Measurements from ENCODE around the gene DOCK11.
A peak's percentile ranks its signal among the peaks of the same experiment; 100 is the strongest.
"Not testable (repeated sequence)": the region's sequence is repeated elsewhere in the genome, so short reads cannot be mapped to it uniquely, and the experiment has no call there.

DOCK11 gene

DNA sequence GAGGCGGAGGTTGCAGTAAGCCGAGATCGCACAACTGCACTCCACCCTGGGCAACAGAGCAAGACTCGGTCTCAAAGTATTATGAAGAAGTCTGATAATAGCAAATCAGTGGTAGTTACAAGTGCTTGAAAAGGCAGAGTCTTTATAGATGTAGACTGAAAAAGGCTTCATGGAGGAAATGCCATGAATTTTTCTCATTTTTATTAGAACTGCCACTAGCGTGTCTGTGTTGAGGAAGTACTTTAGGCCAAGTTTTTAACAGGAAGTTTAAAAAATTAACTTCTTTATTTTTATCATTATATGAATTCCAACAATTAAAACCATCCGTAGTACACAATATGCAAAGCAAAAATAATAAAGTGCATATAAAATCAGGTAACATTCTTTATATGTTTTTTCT is 199.0 kb downstream of the DOCK11 start:
- DNase-seq (ENCODE audit: low spot score): no peak

DNA sequence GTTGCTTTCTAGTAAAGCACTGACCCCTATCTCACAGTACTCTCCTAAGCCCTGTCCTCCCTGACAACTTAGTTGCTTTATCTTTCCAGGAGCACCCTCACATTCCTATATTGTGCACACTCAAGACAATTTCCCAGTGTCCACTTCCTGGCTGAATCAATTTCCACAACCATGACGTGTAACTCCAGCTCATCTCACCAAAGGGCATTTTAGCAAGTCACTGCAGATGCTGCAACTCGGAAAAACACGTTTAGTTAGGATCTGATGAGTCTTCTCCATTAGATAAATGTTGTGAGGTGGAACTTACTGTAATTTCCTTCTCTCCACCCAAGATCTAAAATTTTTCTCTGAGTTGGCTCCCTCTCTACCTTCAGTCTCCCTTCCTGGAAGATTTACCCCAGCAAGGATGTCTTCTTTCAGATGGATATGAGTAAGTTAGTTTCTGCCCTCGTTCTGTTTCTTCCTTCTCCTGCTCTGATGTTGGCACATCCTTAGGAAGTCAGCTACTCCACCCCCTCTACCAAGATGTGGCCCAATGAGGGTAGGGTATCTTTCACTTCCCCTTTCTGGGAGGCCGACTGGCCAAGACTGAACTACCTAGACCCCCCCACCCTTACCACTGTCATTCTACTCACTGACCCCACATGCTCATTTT is 203.0 kb downstream of the DOCK11 start:
- DNase-seq (ENCODE audit: low spot score): no peak

DNA sequence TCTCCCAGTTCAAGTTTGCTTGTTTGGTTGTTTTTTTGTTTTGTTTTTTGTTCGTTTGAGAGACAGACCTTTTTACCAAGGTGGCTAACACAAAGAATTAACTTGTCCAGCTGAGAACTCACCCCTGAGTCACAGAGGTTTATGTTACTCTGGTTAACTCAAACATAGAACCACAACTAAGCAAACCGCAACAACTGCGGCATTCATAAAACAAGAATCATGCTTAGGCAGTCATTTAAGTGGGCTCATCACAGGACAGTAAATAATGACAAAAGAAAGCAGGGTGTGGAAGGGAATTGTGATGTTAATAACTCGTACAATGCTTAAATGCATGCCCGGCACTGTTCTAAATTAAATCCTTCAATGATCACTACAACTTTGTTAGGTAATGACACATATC is 207.1 kb downstream of the DOCK11 start:
- no peak for DNase-seq (ENCODE audit: low spot score)

DNA sequence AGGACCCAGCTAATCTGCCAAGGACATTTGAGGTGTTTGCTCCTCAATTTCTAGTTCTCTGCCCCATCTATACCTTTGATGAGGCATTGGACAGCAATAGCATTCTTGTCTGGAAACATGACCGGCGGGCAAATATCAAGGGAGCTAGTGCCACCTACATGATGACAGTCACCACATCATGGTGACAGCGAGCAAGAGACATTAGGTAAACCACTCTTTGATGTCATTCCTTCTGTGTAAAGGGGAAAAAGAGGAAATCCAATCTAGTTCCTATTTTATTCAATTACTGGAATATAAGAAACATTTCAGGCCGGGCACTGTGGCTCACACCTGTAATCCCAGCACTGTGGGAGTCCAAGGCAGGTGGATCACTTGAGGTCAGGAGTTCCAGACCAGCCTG is 211.1 kb downstream of the DOCK11 start:
- no peak for DNase-seq (ENCODE audit: low spot score)

DNA sequence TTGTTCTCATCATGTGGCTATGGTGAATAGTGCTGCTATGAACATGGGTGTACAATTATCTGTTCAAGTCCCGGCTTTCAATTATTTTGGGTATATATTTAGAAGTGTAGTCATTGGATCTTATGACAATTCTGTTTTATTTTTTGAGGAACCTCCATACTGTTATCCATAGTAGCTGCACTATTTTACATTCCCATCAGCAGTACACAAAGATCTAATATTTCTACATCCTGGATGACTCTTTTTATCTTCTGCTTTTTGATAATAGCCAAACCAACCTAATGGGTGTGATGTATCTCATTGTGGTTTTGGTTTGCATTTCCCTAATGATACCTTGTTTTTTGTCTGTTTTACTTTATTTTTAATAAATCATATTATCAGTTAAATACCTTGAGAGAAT is 218.9 kb downstream of the DOCK11 start:
- DNase-seq (ENCODE audit: low spot score): no peak

DNA sequence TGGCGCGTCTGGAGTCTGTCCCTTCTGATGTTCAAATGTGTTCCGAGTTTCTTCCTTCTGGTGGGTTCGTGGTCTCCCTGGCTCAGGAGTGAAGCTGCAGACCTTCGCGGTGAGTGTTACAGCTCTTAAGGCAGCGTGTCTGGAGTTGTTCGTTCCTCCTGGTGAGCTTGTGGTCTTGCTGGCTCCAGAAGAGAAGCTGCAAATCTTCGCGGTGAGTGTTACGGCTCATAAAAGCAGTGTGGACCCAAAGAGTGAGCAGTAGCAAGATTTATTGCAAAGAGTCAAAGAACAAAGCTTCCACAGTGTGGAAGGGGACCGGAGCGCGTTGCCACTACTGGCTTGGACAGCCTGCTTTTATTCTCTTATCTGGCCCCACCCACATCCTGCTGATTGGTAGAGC is 220.3 kb downstream of the DOCK11 start:
- not testable (repeated sequence) for DNase-seq (ENCODE audit: low spot score)

DNA sequence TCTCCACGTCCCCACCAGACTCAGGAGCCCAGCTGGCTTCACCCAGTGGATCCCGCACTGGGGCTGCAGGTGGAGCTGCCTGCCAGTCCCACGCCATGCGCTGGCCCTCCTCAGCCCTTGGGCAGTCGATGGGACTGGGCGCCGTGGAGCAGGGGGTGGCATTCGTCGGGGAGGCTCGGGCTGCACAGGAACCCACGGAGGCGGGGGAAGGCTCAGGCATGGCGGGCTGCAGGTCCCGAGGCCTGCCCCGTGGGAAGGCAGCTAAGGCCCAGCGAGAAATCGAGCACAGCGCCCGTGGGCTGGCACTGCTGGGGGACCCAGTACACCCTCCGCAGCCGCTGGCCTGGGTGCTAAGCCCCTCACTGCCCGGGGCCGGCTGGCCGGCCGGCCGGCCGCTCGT is 221.2 kb downstream of the DOCK11 start:
- DNase-seq (ENCODE audit: low spot score): not testable (repeated sequence)

DNA sequence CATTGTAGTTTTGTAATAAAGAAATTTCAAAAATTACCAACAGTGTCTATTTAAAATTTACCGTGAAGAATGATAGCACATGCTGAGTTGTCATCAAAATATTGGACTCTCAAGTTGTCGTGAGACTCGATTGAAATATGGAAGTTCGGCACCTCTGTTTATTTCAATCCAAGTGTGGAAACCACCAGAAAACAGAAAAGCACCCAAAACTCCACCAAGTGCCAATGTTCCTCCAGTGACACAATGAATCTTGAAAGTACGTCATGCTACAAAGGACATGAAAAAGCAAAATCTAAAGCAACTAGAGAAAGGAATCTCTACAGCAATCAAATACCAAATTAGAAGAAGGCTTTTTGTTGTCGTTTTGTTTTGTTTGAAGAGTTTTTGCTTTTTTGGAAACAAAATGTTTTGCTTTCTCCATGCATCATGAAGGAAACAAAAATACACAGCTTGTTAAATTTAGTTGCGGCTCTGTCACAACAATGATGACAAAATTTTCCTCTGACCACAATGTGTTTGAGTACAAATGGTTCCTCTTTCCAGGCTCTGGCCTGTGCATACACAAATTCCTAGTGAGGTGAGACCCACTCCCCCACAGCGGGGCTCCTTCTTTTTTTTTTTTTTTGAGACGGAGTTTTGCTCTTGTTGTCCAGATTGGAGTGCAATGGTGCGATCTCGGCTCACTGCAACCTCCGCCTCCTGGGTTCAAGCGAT is 222.2 kb downstream of the DOCK11 start:
- no peak for DNase-seq (ENCODE audit: low spot score)

DNA sequence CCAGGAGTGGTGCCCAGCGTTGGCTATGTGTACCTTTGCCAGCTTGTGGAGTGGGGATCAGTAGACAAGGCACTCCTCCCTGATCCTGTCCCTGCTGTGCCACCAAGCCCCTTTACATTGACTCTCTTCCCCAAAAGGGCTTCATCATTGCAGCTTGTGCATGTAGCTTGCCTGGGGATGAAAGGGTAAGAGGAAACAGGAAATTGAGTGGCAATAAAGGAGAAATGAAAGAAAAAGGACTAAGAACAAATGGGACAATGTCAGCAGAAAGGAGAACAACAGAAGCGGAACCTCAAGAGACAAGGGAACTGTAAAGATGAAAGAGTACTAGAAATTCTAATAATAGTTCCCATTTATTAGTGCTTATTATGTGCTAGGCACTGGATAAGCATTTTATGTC is 223.1 kb downstream of the DOCK11 start:
- no peak for DNase-seq (ENCODE audit: low spot score)

DNA sequence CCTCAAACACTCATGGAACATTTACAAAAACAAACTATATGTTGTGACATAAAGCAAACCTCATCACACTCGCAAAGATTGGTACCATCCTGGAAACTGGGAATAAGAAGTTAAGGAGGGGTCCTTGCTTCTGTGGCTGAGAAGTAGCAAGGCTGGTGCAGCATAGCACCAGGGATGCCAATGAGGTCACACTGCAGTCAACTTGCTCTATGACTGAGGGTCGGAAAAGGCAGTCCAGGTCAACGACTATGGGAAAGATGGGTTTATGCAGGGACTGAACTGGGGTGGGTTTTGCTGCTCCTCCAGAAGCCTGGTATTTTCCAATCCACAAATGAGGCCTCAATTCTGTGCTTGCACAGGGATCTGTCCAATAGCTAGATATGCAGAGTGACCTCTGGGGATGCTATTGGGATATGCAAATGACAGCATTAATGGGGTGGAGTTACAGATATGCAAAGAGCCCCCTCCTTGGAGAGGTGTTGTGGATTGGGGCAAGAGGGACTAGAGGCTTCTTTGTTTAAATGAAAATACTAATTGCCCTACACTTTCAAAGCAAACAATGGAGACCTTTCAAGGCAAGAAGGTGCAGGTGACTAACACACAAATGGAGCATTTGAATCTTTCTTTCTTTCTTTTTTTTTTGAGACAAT is 224.6 kb downstream of the DOCK11 start:
- no peak for DNase-seq (ENCODE audit: low spot score)

DNA sequence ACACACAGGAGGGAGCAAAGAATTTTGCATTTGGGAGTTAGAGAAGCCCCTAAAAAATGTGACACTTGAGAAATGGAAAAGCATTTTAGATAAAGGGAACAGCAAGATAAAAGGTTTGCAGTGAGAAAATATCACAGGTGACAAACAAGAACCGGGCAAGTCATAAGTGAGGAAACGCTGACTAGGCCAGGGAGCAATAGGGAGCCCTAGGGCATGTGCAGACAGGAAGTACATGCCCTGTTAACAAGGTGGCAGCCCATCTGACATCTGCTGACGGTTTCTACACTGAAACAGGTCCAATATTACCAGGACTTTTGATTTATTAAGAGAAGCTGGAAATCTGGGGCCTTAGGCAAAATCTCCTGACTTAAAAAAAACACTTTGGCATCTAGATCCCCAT is 227.8 kb downstream of the DOCK11 start:
- no peak for DNase-seq (ENCODE audit: low spot score)

DNA sequence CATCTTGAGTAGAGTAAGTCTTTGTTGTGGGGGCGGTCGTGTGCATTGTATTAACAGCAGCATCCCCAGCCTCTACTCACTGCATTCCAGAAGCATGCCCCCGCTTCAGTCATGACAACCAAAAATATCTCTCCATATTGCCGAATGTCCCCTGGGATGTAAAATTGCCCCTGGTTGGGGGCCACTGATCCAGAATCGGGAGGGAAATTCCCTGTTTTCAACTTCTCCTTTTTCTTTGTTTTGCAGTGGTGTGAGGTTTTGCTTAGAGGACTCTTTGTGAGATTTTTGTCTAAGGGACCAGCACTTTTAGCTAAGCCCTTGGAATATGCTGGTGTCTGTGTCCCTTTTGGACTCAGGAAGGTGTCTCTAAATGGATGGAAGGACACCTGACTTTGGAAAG is 228.8 kb downstream of the DOCK11 start:
- DNase-seq (ENCODE audit: low spot score): no peak

DNA sequence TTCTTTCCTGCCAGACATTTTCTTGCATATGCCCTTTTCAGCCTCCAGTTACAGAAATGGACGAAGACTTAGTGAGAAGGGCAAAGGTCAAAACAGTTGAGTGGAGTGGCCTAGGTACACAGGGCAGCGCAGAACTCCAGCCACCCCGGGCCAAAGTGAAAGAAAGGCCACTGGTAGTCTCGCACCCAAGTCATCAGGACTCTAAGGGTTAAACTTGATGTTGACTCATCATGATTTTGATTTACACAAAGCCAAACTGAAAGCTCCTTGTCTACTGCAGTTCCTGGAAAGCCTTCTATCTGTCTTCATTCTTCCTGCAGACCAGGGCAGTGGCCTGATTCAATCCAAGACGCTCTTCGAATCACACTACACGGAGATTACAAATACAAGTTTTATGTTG is 229.2 kb downstream of the DOCK11 start:
- no peak for DNase-seq (ENCODE audit: low spot score)

DNA sequence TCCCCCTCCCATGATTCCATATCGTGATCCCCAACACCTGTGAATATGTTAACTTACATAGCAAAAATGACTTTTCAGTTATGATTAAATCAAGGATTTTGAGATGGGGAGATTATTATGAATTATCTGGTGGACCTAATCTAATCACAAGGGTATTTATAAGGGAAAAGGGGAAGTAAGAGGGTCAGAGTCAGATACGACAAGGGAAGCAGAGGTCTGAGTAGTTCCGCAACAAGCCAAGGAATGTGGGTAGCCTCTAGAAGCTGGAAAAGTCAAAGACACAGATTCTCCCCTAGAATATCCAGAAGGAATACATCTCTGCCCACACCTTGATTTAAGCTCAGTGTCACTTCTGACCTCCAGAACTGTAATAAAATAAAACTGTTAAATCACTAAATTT is 230.8 kb downstream of the DOCK11 start:
- no peak for DNase-seq (ENCODE audit: low spot score)

DNA sequence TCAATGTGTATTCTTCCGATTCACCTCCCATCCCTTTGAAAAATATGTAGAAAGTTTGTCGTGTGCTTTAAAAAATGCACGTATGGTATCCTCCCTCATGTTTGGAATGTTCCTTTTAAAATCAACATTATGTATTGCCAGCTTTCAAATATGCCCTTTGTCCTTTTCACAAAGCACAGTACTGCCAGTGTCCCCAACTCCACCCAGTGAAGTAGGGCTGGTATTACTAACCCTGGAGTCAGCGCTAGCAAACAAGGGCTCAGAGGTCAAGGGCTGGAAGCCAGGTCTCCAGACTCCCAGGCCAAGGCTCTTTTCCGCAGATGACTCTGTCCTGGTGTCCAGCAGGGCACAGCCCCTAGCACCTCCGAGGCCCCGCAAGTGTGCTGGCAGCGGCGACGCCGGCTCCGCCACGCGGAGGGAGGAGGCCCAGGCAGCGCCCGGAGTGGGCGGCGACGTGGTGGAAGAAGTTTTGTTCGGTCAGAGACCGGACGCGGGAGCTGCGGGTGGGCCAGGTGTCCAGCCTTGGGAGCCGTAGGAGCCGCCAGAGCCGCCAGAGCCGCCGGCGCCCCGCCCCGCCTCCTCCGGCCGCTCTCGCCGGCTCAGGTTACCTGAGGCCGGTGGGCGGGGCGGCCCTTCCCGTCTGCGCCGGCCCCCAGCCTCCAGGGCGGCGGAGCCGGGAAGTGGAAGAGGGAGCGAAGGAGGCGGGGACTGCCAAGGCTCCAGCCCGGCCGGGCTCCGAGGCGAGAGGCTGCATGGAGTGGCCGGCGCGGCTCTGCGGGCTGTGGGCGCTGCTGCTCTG is 231.5 kb downstream of the DOCK11 start, which contains the start of gene IL13RA1:
Gene IL13RA1, plus strand, starts transcription at position 720 of the 799 bp plus-strand sequence. Its CDS starts 33 bp downstream, at position 753.
- DNase-seq (ENCODE audit: low spot score): peak; percentile 82

DNA sequence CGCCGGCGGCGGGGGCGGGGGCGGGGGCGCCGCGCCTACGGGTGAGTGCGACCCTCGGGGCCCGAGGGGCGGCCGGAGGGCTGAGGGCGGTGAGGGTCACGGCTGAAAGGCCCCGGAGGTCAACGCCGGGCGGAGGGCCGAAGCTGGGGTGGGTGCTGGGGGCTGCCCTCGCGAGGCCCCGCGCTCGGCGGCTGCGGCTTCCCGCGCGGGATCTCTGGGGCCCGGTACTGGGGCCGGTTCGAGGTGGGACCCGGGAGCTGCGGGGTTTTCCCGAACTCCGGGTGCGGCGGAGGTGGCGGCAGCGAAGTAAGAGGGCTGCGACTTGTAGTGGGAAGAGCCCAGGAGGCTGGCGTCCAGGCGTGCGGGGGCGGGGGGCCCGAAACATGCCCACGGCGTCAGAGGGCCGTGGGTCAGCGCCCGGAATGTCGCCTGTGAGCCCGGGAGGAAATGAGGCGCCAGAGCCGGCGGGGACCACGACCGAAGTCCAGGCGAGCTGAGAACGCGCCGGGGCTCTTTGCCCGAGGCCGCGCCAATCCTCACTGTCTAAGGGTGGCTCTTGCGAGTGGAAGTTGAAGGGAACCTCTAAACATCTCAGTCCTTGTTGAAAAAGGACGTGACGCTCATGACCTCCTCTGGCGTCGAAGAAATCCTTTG is 232.2 kb downstream of the DOCK11 start:
- no peak for DNase-seq (ENCODE audit: low spot score)

DNA sequence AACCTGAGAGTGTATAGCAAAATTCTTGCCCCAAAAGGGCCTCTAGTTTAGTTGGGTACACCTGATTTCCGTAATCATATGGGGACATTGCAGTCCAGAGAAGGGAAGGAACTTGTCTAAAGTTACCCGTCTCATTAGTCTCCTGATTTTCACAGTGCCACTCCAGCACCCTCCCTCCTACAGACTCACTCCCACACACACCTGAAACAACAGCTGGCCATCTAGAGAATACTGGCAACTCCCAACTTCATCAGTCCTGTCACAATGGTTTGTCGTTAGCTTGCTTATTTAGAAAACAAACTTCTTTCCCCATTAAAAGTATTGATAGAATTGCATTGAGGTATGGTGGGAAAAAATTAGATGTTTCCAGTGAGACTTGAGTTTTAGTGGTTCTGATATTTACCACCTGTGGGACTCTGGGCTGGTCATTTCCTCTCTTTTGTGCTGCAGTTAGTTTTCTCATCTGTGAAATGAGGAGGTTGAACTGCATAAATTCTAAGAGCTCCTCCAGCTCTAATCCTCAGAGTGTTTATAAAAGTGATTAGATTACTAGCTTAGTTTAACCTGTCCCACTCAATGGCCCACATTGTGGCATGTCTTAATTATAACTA is 233.5 kb downstream of the DOCK11 start:
- no peak for DNase-seq (ENCODE audit: low spot score)

DNA sequence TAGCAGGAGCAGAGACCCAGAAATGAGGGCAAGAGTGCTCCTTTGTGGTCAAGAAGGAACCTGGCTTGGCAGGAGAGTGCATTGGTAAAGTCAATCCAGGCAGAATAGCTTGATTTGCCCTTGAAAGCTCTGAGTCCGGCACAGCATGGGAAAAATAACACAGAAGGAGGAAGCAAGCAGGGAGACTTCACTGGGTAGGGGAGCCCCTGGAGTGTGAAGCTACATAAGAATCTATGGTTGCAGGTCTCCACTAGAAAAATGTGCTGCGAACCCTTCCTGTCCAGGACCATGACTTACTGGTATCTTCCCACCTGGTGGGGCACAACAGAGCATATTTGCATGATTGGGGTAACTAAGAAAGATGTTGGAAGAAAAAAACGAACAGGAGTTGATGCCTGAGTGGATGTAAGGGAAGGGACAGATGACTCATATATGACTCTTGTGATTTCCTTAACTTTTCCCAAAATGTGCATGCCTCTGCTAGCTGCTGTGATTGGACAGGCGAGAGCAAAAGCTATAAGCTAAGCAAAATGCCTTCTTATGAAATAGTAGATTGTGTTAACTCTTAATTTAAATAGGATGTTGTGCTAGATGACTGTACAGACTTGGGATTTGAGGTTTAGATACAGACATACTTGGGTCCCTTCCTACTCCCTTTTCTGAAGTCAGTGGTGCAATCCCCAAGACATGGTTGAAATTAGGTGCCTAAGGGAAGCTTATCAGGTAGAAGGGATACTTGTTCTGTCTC is 235.1 kb downstream of the DOCK11 start:
- DNase-seq (ENCODE audit: low spot score): no peak

DNA sequence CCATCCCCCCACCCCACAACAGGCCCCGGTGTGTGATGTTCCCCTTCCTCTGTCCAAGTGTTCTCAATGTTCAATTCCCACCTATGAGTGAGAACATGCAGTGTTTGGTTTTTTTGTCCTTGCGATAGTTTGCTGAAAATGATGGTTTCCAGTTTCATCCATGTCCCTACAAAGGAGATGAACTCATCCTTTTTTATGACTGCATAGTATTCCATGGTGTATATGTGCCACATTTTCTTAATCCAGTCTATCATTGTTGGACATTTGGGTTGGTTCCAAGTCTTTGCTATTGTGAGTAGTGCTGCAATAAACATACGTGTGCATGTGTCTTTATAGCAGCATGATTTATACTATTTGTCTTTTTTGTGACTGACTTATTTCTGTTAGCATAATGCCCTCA is 236.9 kb downstream of the DOCK11 start:
- not testable (repeated sequence) for DNase-seq (ENCODE audit: low spot score)

DNA sequence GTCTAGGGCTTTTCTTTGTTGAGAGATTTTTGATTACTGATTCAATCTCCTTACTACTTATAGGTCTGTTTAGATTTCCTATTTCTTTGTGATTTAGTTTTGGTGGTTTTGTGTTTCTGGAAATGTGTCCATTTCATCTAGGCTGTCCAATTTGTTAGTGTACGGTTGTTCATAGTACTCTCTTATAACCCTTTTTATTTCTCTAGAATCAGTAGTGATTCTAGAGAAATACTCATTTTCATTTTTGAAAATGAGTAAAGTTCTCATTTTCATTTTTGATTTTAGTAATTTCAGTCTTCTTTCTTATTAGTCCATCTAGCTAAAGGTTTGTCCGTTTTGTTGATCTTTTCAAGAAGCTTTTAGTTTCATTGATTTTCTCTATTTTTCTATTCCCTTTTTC is 239.3 kb downstream of the DOCK11 start:
- DNase-seq (ENCODE audit: low spot score): no peak

Measured in HuH-7 (cell line).